ENCODE results near the gene SAMD1. TPM values are rescaled to one million over a fixed set of nuclear protein-coding genes. Genes with fewer than 3 reads are reported as not detected.

SAMD1 gene
- total and polyA plus RNA-seq, 9 of the 15 experiments (the other 6 are each of a cell fraction or from before 2014, with no cell fraction given), result 2.9 to 96.0 (median 43.5) TPM

- TF ChIP-seq CHAMP1 (IDR thresholded peaks at IDR 0.05) (no peak), PREB (CRISPR knock-in tag; IDR thresholded peaks at IDR 0.05) (0 out of 2 replicates have a peak, but pooled peaks have one; percentile 7), RBFOX2 (IDR thresholded peaks at IDR 0.05; ENCODE audit: low read depth, low read length) (peak; percentile 72), PHF8 (IDR thresholded peaks at IDR 0.05; ENCODE audit: borderline replicate concordance, low read length) (peak; percentile 16; the same call in 1 of the 2 replicates), HNRNPUL1 (IDR thresholded peaks at IDR 0.05; ENCODE audit: low read length) (no peak), RBM25 (IDR thresholded peaks at IDR 0.05; ENCODE audit: low read depth, low read length, severe bottlenecking) (peak; percentile 55), POLR2G (IDR thresholded peaks at IDR 0.05; ENCODE audit: low read depth, low read length) (peak; percentile 74), POLR3A (IDR thresholded peaks at IDR 0.05; ENCODE audit: borderline replicate concordance, extremely low read depth, insufficient read depth, insufficient read length) (no peak), SFPQ (IDR thresholded peaks at IDR 0.05; ENCODE audit: low read depth, low read length) (no peak), PTTG1 (tag; IDR thresholded peaks at IDR 0.05; ENCODE audit: low read depth) (no peak), ZFP36 (IDR thresholded peaks at IDR 0.05; ENCODE audit: low read depth, low read length, partially characterized antibody) (peak; percentile 86), OTX1 (CRISPR knock-in tag; IDR thresholded peaks at IDR 0.05) (peak; percentile 22; the same call in 1 of the 2 replicates), ZC3H4 (CRISPR knock-in tag; IDR thresholded peaks at IDR 0.05; ENCODE audit: borderline replicate concordance) (0 out of 2 replicates have a peak, but pooled peaks have one; percentile 49), HOMEZ (CRISPR knock-in tag; IDR thresholded peaks at IDR 0.05) (no peak), TFAM (CRISPR knock-in tag; conservative IDR thresholded peaks at IDR 0.05) (no peak), TBP (optimal IDR thresholded peaks at IDR 0.05; ENCODE audit: low read depth, low read length) (no peak), MAZ (CRISPR knock-in tag; conservative IDR thresholded peaks at IDR 0.05 in 1 of 2, IDR thresholded peaks at IDR 0.05 in 1 of 2) (peak in 1 of 2 experiments; percentile 58; a peak in 1 of 4 replicates)
Measured at GRCh38 chr19:14081797-14082674, 8.5 kb downstream of the SAMD1 start (continued).
